ENCODE measurements around the gene DGKE.

DGKE gene

GRCh38 chr17:56918916-56919315 is 85.0 kb downstream of the DGKE start:
- DNase-seq: peak; percentile 74

Measured in activated CD4-positive, alpha-beta T cell treated with anti-CD3 and anti-CD28 coated beads, Interleukin-10, Interleukin-2, amounts not matched to agents 100 ng/mL and 50 ng/mL, durations not matched to agents 16 hours and 8 hours (primary cell).